HPDE6-E6E7 (cell line): Measurements from ENCODE around the gene TNFAIP2.
A peak's percentile ranks its signal among the peaks of the same experiment; 100 is the strongest.

Source experiments
- DNase-seq: peaks from one replicate; pipeline ENCODE4 v3.0.0; 2011; ENCODE audit warnings: missing footprints; ENCODE audit errors: extremely low spot score

Gene TNFAIP2

GRCh38 chr14:103122585-103122946 lies 695 bp upstream of the TNFAIP2 start:
- DNase-seq, result no peak

DNA sequence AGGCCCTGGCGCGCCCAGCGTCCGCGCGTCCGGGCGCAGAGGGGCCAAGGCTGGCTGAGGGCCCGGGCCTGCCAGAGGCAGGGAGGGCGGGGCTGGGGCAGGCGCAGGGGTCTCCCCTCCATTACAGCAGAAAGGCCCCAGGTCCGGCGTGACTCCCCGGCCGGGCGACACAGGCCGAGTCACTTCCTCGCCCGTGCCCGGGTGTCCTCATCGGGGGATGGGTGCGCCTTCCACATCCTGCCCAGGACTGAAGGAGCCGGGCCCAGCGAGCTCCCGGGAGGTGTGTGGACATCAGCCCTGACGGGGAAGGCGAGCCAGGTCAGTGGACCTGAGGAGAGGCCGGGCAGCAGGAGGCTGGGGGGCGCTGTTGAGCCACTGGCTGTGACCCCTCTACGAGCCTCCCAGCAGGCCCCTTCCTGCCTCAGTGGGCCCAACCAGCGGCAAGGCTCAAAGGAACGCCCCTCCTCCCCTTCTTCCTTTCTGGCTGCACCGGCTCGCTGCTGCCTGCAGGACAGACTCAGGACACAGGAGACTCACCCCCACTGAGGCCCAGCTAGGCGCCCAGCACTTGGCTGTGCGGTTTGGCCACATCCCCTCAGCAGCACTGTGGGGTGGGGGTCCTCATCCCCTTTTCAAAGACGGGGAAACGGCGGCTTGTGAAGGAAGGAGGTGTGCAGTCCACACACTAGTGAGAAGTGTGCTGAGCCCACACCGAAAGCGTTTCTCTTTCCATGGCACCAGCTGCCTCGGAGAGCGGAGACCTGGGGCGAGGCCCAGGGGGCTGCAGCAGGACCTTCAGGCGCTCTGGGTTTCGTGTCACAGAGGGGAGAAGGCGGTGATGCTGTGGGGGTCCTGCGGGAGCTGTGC lies 606 bp downstream of the TNFAIP2 start:
- no peak for DNase-seq

DNA sequence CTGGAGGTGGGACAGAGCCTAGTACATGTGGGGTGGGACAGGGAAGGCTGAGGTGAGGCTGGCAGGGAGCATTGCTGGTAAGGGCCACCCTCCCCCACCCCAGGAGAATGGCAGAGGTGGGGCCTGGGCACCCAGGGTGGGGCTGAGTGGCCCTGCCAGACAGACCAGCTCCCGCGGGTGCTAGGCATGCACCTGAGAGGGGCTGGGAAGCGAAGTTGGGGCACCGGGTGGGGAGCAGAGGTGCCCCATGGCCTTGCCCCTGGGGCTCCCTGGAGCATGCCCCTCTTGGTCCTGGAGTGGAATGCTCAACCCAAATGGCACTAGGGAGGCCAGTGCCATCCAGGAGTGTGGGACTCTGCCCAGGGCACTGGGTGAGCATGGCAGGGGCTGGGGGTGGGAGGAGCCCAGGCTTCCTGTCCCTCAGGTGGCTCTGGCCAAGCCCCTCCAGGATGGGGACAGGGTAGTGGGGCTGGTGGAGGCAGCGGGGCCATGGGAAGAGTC lies 1.3 kb downstream of the TNFAIP2 start:
- no peak for DNase-seq

GRCh38 chr14:103125098-103126070 lies 2.1 kb downstream of the TNFAIP2 start:
- DNase-seq, result no peak

DNA sequence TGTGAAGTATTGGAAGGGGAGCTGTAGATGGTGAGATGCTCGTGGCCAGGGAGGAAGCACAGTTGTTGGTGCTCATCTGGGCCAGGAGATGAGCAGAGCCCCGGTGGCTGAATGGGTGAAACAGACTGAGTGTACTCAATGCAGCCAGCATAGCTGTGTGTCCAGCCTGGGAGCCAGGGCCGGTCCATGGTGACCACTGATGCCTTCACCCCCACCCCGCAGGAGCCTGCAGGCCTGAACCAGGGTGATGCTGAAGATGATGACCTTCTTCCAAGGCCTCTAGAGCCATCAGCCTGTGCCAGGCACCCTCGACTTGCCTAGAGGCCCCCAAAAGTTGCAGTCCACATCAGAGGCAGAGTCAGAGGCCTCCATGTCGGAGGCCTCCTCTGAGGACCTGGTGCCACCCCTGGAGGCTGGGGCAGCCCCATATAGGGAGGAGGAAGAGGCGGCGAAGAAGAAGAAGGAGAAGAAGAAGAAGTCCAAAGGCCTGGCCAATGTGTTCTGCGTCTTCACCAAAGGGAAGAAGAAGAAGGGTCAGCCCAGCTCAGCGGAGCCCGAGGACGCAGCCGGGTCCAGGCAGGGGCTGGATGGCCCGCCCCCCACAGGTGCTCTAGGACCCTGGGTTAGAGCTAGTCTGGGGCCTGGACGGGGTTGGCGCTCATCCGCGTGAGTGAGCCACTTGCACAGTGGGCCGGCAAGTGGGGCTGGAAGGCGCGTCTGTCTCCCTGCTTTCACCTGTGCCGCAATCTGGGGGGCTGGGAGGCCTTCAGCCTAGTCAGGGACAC lies 3.0 kb downstream of the TNFAIP2 start:
- DNase-seq, result no peak

DNA sequence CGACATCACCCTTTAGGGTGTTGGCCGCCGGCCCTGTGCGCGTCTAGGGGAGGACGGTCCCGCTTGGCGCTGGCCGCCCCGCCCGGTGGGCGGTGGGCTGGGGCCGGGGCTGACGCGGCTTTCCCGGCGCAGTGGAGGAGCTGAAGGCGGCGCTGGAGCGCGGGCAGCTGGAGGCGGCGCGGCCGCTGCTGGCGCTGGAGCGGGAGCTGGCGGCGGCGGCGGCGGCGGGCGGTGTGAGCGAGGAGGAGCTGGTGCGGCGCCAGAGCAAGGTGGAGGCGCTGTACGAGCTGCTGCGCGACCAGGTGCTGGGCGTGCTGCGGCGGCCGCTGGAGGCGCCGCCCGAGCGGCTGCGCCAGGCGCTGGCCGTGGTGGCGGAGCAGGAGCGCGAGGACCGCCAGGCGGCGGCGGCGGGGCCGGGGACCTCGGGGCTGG lies 3.6 kb downstream of the TNFAIP2 start:
- peak; percentile 63 for DNase-seq

GRCh38 chr14:103127356-103127755 lies 4.1 kb downstream of the TNFAIP2 start:
- no peak for DNase-seq

DNA sequence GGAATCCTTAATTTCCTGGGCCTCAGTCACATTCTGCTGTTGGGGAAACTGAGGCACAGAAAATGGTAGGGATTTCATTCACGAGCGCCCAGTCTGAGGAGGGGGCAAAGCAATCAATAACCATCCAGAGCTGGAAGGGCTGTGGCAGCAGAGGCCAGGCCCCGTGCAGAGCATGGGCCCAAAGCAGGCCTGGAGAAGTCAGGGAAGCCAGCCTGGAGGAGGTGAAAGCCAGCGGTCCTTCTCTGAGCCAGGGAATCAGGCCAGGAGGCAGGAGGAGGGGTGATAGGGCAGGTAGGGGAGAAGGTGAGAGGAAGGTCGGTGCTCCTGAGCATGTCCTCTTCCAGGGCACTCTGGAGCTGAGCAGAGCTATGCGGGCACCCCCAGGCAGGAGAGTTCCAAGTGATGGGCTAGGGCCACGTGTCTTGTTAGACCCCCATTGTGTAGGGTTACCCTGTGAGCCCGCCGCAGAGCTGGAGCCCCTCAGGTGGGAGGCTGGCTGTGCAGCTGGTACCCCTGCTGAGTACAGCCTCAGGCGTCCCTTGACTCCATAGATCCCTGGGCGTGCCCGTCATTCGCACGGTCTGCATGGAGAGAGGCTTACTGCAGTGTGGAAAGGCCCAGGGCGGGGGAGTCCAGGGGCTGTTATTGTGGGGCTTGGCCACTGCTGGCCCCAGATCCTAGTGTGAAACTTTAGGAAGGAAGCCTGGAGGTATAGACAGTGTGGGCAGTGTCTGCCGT lies 4.8 kb downstream of the TNFAIP2 start:
- DNase-seq, result no peak

GRCh38 chr14:103128631-103129300 lies 5.5 kb downstream of the TNFAIP2 start:
- peak; percentile 64 for DNase-seq

- no peak for DNase-seq
These were observed 6.2 kb downstream of the TNFAIP2 start for GRCh38 chr14:103129301-103130016.

DNA sequence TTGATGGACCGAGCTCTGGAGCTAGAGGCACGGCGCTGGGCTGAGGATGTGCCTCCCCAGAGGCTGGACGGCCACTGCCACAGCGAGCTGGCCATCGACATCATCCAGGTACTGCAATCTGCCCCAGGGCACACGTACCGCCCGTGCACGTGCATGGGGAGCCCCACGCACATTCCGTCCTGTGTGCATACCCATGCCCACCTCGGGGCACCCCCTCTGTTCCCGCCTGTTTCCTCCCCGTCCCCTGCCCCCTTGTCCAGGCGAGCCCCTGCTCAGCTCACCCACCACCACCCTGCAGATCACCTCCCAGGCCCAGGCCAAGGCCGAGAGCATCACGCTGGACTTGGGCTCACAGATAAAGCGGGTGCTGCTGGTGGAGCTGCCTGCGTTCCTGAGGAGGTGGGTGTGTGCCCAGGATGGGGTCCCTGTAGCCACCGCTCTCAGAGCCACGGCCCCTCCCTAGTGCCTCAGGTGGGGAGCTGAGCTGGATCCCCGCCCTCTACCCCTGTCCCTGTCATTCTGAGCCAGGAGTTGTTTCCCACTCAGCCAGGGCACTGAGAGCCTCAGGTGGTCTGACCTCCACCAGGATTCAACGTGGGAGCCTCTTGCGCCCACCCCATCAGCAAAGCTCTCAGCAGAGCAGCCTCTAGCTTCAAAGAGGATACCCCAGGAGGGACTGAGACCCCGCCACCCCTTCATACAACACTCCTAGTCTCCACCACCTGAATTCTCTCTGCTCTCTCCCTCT lies 6.9 kb downstream of the TNFAIP2 start:
- no peak for DNase-seq

- DNase-seq, result no peak
These were observed 7.7 kb downstream of the TNFAIP2 start for GRCh38 chr14:103130965-103131364.

DNA sequence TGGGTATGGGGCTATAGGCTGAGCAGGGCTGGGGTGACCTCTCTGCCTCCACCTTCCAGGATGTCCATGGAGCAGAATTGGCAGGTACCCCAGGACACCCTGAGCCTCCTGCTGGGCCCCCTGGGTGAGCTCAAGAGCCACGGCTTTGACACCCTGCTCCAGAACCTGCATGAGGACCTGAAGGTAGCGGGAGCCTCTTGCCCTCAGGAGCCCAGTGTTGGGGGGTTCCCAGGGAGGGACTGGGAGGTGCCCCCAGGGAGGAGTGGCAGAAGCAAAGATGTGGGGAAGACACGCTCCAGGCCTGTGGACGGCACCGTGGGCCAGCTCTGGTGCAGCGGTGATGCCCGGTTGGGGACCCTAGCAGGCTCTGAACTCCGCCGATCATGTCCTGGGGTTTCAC lies 8.3 kb downstream of the TNFAIP2 start:
- no peak for DNase-seq

DNA sequence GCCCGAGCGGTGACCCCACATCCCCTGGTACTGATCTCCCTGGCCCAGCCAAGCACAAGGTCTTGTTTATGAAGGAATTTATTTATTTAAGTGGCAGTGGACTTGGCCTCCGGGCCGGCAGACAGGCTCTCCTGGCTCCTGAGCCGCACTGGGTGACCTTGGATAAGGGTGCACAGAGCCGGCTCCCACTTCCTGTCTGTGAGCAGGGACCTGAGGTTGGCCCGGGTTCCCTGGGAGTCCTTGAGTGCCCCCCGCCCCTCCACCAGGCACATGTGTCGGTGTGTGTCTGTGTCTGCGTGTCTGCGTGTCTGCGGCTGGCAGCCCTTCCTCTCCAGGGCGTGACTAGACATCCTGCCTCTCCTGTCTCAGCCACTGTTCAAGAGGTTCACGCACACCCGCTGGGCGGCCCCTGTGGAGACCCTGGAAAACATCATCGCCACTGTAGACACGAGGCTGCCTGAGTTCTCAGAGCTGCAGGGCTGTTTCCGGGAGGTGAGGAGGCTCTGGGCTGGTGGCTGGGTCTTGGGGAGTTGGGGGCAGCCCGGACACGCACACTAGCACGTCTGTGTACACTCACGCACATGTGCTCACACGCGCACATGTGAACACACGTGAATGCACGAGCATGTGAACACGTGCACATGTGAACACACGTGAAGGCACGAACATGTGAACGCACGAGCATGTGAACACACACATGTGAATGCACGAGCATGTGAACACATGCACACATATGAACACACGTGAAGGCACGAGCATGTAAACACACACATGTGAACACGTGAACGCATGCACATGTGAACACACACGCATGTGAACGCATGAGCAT lies 9.3 kb downstream of the TNFAIP2 start:
- DNase-seq, result no peak

GRCh38 chr14:103133210-103134140 lies 10.2 kb downstream of the TNFAIP2 start:
- DNase-seq, result no peak

DNA sequence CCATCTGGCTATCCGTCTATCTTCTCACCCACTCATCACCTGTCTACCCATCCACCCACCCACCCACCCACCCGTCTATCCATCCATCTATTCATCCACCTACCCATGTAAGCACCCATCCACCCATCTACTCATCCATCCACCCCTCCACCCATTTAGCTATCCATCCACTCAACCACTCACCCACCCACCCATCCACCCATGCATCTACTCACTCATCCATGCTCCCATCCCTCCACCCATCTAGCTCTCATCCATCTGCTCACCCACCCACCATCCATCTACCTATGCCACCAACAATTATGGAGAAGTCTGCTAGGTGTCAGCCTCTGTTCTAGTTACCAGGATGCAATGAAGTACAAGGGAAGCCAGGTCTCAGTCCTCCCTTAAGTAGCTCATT lies 11.1 kb downstream of the TNFAIP2 start:
- no peak for DNase-seq

DNA sequence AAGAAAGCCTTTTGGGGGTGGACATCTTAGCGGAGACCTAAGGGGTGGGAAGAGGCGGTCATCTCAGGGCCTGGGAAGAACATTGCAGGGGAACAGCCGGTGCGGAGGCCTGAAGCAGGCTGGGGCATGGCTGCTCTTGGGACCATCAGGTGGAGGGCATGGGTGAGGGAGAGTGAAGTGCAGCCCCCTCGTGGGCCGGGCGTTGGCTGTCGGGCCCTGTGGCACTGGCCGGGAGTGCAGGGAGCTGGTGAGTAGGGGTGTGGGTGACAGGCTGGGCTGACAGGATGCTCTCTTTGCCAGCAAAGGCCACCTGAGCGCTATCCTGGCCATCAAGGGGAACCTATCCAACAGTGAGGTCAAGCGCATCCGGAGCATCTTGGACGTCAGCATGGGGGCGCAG lies 11.7 kb downstream of the TNFAIP2 start:
- no peak for DNase-seq
